ENCODE results near the gene SULT1A2.
A peak's percentile ranks its signal among the peaks of the same experiment; 100 is the strongest.
"Not testable (repeated sequence)": the region's sequence is repeated elsewhere in the genome, so short reads cannot be mapped to it uniquely, and the experiment has no call there.

SULT1A2 gene

GRCh38 chr16:28589930-28590329 lies 6.9 kb downstream of the SULT1A2 start:
- DNase-seq = no peak

GRCh38 chr16:28589069-28589468 lies 7.8 kb downstream of the SULT1A2 start:
- DNase-seq = no peak

GRCh38 chr16:28587386-28587785 lies 9.5 kb downstream of the SULT1A2 start:
- no peak for DNase-seq

GRCh38 chr16:28586466-28586865 lies 10.4 kb downstream of the SULT1A2 start:
- no peak for DNase-seq

- DNase-seq = no peak
Measured at GRCh38 chr16:28585674-28586073, 11.2 kb downstream of the SULT1A2 start.

GRCh38 chr16:28580726-28581315 lies 16.0 kb downstream of the SULT1A2 start:
- no peak for DNase-seq

- no peak for DNase-seq
Measured at GRCh38 chr16:28575446-28576109, 21.3 kb downstream of the SULT1A2 start.

GRCh38 chr16:28574925-28575324 lies 21.9 kb downstream of the SULT1A2 start:
- no peak for DNase-seq

- DNase-seq = no peak
Measured at GRCh38 chr16:28573738-28574718, 22.8 kb downstream of the SULT1A2 start.

- no peak for DNase-seq
Measured at GRCh38 chr16:28572696-28573510, 23.9 kb downstream of the SULT1A2 start.

- no peak for DNase-seq
Measured at GRCh38 chr16:28569968-28570752, 26.7 kb downstream of the SULT1A2 start.

GRCh38 chr16:28569021-28569420 lies 27.8 kb downstream of the SULT1A2 start:
- DNase-seq = peak; percentile 30

- DNase-seq = no peak
Measured at GRCh38 chr16:28567292-28567691, 29.6 kb downstream of the SULT1A2 start.

- DNase-seq = not testable (repeated sequence)
Measured at GRCh38 chr16:28566233-28566925, 30.5 kb downstream of the SULT1A2 start.

GRCh38 chr16:28563218-28563617 lies 33.6 kb downstream of the SULT1A2 start:
- no peak for DNase-seq

- DNase-seq = no peak
Measured at GRCh38 chr16:28562199-28562598, 34.7 kb downstream of the SULT1A2 start.

- DNase-seq = no peak
Measured at GRCh38 chr16:28561557-28562187, 35.2 kb downstream of the SULT1A2 start.

- no peak for DNase-seq
Measured at GRCh38 chr16:28558456-28558855, 38.4 kb downstream of the SULT1A2 start.

GRCh38 chr16:28556914-28557320 lies 39.9 kb downstream of the SULT1A2 start:
- DNase-seq = no peak

- DNase-seq = no peak
Measured at GRCh38 chr16:28555561-28555960, 41.3 kb downstream of the SULT1A2 start.

All from HCEC 1CT (cell line).